Measurements from ENCODE around the gene NUBPL. TPM values are rescaled to one million over a fixed set of nuclear protein-coding genes. Genes with fewer than 3 reads are reported as not detected.

Gene NUBPL
- polyA plus RNA-seq, 1 donor (not counting 4 experiments of a cell fraction or from before 2014, with no cell fraction given), result 18.8 TPM

DNA sequence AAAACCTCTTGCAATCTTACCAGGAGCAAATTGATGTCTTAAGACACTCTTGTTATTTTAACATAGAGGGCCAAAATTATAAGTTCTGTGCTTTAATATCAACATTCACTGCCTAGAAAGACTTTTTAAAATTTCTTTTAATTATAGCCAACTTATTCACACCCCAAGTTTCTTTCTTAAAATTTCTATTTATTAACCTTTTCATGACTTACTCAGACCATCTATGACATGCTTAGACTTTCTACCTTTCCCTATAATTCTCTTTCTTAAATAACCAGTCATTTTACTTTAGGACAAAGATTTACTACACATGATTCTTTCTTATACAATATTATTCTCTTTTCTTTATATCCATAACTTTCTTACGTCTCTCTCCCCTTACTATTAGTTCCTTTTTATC lies 220.4 kb downstream of the NUBPL start:
- no peaks in the 10 kb centered on the region for H3K9me1 ChIP-seq (ENCODE audit: control insufficient read depth, extremely low read depth, insufficient read depth, low read length)
- no peaks in the 10 kb centered on the region for H3K79me2 ChIP-seq (ENCODE audit: control insufficient read depth, insufficient read depth, low read length)
- no peaks in the 10 kb centered on the region for H4K20me1 ChIP-seq (ENCODE audit: control insufficient read depth, extremely low read depth, insufficient read depth, low read length)
- no peaks in the 10 kb centered on the region for H3K9me3 ChIP-seq (ENCODE audit: control insufficient read depth, low read depth, low read length)
- no peaks in the 10 kb centered on the region for H3K4me1 ChIP-seq (ENCODE audit: control insufficient read depth, extremely low read depth, insufficient read depth, low read length)
- H3K27ac ChIP-seq (ENCODE audit: control insufficient read depth, insufficient read depth, low read length), result no peak overlapping the region
- no peaks in the 10 kb centered on the region for H3K27me3 ChIP-seq (ENCODE audit: control insufficient read depth, extremely low read depth, insufficient read depth, low read length)
- no peak for FAIRE-seq
- no peak overlapping the region for H3K9ac ChIP-seq (ENCODE audit: control insufficient read depth, extremely low read depth, insufficient read depth, low read length)
- H2AFZ ChIP-seq (ENCODE audit: control insufficient read depth, low read length), result no peak overlapping the region
- no peak overlapping the region for H3K4me2 ChIP-seq (ENCODE audit: control insufficient read depth, extremely low read depth, insufficient read depth, low read depth, low read length)
- H3K36me3 ChIP-seq (ENCODE audit: control insufficient read depth in 2 of 2, extremely low read depth in 1 of 2, insufficient read depth in 2 of 2, low read length in 2 of 2), result no peaks in the 10 kb centered on the region
- dilution Hi-C loops (cut with MboI; ENCODE audit: extremely low pct_ligation_motif_present, low sequenced_read_pairs), result no loop called here
- no peak for DNase-seq (ENCODE audit: low read depth, low spot score)
- H3K4me3 ChIP-seq (ENCODE audit: control insufficient read depth in 2 of 3, extremely low read depth in 1 of 3, insufficient read depth in 2 of 3, low read depth in 1 of 3, low read length in 3 of 3), result no peak overlapping the region
- no peak for TF ChIP-seq EZH2 (IDR thresholded peaks at IDR 0.05; ENCODE audit: low read length)
- TF ChIP-seq, protein P1, sequence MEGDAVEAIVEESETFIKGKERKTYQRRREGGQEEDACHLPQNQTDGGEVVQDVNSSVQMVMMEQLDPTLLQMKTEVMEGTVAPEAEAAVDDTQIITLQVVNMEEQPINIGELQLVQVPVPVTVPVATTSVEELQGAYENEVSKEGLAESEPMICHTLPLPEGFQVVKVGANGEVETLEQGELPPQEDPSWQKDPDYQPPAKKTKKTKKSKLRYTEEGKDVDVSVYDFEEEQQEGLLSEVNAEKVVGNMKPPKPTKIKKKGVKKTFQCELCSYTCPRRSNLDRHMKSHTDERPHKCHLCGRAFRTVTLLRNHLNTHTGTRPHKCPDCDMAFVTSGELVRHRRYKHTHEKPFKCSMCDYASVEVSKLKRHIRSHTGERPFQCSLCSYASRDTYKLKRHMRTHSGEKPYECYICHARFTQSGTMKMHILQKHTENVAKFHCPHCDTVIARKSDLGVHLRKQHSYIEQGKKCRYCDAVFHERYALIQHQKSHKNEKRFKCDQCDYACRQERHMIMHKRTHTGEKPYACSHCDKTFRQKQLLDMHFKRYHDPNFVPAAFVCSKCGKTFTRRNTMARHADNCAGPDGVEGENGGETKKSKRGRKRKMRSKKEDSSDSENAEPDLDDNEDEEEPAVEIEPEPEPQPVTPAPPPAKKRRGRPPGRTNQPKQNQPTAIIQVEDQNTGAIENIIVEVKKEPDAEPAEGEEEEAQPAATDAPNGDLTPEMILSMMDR (optimal IDR thresholded peaks at IDR 0.05 in 1 of 3, IDR thresholded peaks at IDR 0.05 in 1 of 3, conservative IDR thresholded peaks at IDR 0.05 in 1 of 3; ENCODE audit: extremely low read depth in 1 of 3, insufficient read depth in 2 of 3, low read length in 3 of 3), result no peak

DNA sequence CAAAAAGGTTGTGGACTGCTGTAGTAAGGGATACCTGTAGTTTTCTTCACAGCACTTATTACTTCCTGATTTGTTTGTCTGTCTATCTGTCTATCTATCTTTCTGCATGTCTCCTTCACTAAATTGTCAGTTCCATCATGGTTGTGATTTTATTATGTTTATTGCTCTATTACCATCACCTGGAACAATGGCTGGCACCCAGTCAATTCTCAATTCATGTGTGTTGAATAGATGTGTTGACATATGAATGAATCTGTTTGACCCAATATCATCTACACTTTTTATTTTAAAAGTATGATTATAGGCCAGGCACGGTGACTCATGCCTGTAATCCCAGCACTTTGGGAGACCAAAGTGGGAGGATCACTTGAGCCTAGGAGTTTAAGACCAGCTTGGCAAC lies 224.4 kb downstream of the NUBPL start:
- no peaks in the 10 kb centered on the region for H3K36me3 ChIP-seq (ENCODE audit: control insufficient read depth in 2 of 2, extremely low read depth in 1 of 2, insufficient read depth in 2 of 2, low read length in 2 of 2)
- no peaks in the 10 kb centered on the region for H4K20me1 ChIP-seq (ENCODE audit: control insufficient read depth, extremely low read depth, insufficient read depth, low read length)
- no peak overlapping the region for H3K9ac ChIP-seq (ENCODE audit: control insufficient read depth, extremely low read depth, insufficient read depth, low read length)
- TF ChIP-seq EZH2 (IDR thresholded peaks at IDR 0.05; ENCODE audit: low read length), result no peak
- TF ChIP-seq, protein P1 (optimal IDR thresholded peaks at IDR 0.05 in 1 of 3, IDR thresholded peaks at IDR 0.05 in 1 of 3, conservative IDR thresholded peaks at IDR 0.05 in 1 of 3; ENCODE audit: extremely low read depth in 1 of 3, insufficient read depth in 2 of 3, low read length in 3 of 3), result no peak
- no peaks in the 10 kb centered on the region for H3K27me3 ChIP-seq (ENCODE audit: control insufficient read depth, extremely low read depth, insufficient read depth, low read length)
- no peak overlapping the region for H2AFZ ChIP-seq (ENCODE audit: control insufficient read depth, low read length)
- dilution Hi-C loops (cut with MboI; ENCODE audit: extremely low pct_ligation_motif_present, low sequenced_read_pairs), result no loop called here
- DNase-seq (ENCODE audit: low read depth, low spot score) (no peak), FAIRE-seq (no peak)
- H3K79me2 ChIP-seq (ENCODE audit: control insufficient read depth, insufficient read depth, low read length), result no peaks in the 10 kb centered on the region
- no peak overlapping the region for H3K4me2 ChIP-seq (ENCODE audit: control insufficient read depth, extremely low read depth, insufficient read depth, low read depth, low read length)
- H3K4me1 ChIP-seq (ENCODE audit: control insufficient read depth, extremely low read depth, insufficient read depth, low read length), result no peaks in the 10 kb centered on the region
- H3K4me3 ChIP-seq (ENCODE audit: control insufficient read depth in 2 of 3, extremely low read depth in 1 of 3, insufficient read depth in 2 of 3, low read depth in 1 of 3, low read length in 3 of 3), result no peak overlapping the region
- no peak overlapping the region for H3K27ac ChIP-seq (ENCODE audit: control insufficient read depth, insufficient read depth, low read length)
- H3K9me1 ChIP-seq (ENCODE audit: control insufficient read depth, extremely low read depth, insufficient read depth, low read length), result no peaks in the 10 kb centered on the region
- H3K9me3 ChIP-seq (ENCODE audit: control insufficient read depth, low read depth, low read length), result no peaks in the 10 kb centered on the region
